Measurements from ENCODE around the gene TUBB2B.
"Not testable (repeated sequence)": the region's sequence is repeated elsewhere in the genome, so short reads cannot be mapped to it uniquely, and the experiment has no call there.

Gene TUBB2B

DNA sequence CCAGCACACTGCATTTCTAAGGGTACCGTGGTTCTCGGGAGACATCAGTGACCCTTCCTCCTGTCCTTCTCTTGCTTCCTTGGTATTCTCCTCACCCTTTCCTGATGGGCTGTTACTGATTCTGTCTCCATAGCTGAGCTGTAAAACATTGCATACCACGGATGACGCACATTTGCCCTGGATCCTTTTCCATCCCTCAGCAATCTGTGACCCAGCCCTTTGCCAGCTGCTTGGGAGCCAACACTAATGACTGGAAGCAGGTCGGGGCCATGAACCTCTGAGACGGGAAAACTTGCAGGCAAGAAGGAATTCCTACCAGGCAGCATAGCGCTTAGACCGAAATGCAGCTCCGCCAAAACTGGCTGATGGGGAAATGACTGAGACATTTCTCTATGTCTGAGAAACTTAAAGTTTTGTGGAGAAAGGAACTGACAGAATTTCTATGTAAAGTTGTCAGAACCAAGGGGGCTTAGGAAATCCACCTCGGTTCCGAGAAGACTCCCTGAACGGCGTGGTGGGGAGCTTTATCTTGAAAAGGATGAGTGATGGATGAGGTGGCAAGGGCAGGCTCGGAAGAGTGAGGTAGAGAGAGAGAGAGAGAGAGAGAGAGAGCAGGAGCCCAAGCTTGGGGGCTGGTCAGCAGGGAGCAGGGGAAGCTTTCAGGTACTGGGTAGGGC lies 19.2 kb downstream of the TUBB2B start:
- no peak for DNase-seq

DNA sequence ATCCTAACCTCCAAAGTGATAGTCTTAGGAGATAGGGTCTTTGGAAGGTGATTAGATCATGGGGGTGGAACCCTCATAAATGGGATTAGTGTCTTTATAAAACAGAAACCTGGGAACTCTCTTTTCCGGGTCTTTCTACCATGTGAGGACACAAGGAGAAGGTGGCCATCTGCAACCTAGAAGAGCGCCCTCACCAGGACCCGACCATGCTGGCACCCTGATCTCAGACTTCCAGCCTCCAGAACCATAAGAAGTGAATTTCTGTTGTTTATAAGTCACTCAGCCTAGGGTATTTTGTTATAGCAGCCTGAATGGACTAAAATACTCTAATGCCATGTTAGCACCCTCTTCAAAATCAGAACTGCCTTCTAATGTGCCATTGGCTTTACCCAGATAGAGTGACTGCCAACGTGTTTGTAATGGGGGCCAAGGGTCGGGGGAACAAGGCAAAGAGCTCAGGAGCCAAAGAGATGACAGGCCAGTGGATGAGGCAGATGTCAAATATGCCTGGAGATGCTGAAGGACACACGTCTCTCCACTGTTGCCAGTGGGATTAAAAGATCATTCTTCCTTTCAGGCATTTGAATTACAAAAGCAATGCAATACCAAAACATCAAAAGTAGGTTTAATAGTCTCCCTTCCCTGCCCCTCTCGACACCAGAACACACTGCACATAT lies 21.0 kb downstream of the TUBB2B start:
- DNase-seq: no peak

DNA sequence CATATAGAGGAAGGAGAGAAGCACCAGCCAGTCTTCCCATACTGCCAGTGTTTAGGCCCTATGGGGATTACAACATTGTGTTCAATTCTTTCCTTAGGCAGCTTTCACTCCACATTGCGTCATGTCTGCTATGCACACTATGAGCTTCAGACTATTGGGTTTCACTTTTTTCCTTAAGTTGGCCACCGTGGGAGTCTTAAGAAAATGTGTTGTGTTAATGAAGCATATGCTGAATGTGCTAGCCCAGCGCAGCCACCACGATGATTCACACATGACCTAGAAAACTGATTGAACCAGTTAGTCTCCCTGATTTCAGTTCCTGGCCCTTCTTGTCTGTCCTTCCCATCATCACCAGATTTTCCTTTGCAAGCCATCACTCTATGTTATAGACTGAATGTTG lies 21.5 kb downstream of the TUBB2B start:
- DNase-seq: no peak

DNA sequence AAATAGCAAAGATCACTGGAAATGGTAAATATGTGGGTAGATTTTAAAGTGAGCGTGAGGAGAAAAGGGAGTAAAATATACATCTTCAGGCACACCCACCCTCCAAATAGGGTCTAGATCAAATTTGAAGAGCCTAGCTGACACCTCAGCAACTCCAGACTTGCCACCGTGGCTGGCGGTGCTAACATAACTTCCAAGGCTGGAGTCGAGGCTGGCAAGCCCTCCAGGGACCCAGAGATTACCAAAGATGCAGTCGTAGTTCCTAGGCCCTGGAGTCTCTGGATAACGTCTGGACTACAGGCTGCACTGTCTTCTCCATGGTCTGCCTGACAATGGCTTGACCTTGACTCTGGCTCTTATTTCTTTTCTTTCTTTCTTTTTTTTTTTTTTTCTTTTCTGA lies 22.5 kb downstream of the TUBB2B start:
- no peak for DNase-seq

DNA sequence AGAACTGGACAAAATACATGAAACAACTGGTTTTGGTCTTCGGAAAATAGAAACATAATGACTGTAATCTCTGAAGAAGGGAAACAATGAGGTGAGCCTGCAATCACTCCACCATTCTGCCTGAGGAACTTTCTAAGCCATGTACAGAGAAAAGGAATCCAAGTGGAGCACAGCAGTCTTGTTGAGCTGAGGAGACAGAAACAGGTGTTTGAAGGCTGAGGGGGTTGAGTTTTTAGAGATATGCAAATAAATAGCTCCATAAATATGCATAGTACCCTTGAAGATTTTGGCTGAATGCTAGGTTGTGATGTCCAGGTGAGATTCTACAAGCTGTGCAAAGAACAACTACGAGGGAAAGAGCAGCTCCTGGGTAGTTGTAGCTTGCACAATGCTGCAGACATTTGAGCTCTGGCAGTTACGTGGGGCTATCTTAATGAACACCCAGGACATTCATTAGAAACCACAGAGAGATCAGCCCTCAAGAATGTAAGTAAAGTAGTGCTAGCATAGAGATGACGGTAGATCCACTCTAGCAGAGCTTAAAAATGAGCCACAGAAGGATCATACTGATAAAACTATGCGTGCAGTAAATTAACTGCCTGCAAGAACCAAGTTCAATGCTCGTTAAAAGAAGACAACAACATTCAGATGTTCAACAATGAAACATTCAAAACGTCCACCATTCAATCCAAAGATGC lies 24.3 kb downstream of the TUBB2B start:
- DNase-seq: no peak

DNA sequence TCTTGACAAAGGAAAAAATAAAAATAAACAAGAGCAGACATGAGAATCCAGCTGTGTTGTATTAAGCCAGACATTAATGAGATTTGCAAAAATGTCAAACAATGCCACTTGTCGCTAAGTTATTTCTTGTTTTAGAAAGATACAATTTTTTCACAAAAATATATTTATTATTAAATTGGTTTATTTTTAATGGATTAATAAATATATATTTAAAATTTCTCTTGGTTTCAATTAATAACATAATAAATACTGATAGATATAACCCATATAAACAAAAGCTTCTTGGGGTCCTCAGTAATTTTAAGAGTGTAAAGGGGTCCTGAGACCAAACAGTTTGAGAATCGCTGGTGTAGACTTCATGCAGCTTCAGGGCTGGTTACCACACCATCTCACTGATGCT lies 26.1 kb downstream of the TUBB2B start:
- no peak for DNase-seq

DNA sequence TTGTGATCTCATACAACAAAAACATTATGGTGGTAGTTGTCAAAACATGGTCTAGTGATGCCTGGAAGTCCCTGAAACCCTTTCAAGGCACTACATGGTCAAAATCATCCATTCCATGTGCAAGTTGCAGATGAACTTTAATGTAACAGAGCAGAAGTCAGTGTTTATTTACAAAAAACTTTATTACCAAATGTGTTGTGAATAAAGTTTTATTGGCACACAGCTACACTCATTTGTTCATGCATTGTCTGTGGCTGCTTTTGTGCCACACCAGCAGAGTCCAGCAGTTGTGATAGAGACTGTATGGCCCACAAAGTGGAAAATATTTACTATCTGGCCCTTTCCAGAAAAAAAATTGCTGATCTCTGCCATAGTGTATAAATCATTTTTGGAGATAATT lies 26.8 kb downstream of the TUBB2B start:
- no peak for DNase-seq

DNA sequence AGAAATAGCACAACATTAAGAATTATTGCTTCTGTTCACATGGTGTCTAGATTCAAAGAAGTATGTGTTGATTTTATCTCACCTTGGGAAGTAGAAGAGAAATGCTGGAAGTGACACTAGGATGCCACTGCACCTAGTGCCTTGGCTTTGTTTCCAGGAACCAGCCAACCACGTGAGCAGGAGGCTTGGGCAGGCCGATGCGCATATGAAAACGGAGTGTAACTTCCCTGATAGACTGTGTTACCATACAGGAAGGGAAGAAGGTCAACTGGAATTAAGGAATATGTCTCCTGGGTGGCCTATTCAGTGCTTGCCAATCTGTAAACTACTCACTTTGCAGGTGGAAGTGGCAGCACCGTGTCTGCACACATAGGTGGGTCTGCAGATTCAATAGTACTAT lies 28.1 kb downstream of the TUBB2B start:
- no peak for DNase-seq

DNA sequence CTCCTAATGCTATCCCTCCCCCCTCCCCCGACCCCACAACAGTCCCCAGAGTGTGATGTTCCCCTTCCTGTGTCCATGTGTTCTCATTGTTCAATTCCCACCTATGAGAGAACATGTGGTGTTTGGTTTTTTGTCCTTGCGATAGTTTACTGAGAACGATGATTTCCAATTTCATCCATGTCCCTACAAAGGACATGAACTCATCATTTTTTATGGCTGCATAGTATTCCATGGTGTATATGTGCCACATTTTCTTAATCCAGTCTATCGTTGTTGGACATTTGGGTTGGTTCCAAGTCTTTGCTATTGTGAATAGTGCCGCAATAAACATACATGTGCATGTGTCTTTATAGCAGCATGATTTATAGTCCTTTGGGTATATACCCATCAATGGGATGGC lies 29.7 kb downstream of the TUBB2B start:
- not testable (repeated sequence) for DNase-seq

DNA sequence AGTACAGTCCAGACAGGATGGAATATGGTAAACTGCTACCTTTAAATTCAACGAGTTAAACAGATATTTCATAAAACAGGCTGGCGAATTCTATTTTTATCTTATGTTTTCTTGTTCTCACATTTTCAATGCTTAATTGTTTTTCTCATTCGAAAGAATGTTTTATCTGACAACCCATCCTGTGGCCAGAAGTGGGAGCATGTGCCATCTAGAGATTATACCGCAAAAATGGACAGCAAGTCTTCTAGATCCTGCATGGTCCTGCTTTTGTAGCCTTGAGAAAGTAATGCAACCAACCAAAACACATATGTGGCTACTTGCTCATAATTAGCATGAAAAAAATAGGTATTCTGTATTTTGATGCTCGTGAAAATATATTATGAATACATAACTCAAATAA lies 30.7 kb downstream of the TUBB2B start:
- no peak for DNase-seq

DNA sequence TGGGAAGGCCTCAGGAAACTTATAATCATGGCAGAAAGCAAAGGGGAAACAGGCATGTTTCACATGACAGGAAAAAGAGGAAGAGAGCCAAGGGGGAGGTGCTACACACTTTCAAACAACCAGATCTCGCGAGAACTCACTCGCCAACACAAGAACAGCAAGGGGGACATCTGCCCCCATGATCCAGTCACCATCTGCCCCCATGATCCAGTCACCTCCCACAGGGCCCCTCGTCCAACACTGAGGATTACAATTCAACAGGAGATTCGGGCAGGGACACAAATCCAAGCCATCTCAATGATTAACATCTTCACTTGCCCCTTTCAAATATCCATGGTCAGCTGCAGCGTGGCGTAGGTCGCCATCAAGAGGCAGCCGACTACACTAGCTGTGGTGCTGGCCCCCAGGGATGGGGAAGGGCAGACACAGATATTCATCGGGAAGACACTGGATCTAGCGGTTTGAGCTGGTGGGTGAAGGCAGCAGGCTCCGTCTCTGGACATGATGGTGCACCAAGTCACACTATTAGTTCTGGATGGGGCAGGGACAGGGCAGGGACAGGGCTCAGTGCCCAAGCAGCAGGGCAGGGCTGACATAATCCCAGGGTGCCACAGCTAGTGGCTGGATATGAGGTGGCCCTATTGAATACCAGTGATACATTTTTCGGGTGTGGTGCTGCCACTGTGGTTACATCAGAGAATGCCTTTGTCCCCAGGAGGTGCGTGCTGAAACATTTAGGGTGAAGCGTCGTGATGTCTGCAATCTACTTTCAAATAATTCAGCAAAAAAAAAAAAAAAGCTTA lies 31.6 kb downstream of the TUBB2B start:
- DNase-seq: no peak

DNA sequence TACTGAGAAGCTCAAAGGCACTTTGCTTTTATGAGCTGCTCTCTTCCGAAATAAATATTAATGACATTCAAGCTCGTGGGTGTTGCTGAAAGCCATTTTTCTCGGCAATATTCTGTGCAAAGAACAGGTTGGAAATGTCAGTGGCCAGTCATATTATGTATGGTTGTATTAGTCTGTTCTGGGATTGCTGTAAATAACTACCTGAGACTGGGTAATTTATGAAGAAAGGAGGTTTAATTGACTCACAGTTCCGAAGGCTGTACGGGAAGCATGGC lies 32.1 kb downstream of the TUBB2B start:
- no peak for DNase-seq

DNA sequence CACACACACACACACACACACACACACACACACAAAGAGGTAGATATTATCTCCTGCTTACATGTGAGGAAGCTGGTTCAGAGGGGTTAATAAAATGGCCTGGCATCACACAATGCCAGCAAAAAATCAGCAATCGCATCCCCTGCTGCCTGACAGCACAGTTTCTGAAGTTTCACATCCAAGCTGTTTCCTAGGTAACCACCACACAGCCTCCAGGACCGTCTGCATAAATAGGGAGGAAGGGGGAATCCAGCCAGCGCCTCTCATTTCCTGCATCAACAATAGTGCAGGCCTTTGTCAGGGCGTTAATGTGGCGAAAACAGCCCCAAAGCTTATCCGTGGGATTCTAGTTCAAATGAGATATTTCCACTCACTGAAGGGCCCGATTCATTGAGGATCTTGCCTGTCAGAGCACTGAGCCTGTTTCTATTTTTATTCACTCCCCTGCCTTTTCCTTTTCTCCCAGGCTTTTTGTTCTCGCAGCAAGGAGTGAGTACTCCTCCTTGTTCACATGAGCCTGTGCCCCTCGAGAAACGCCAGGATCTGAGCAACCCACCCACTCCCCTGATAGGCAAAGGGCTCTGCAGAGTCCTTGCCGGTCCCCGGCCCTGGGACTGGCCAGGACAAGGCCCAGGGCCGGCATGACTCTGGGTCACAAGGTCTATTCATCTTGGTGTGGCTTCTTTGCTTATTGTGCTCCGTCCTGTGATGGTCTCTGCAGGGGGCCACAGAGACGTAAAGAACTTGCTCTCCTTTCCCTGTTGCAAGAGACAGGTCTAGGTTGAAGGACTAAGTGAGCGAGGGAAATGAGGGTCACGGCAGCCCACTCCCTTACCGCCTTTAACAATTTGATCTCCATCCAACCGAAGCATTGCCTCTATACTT lies 32.7 kb downstream of the TUBB2B start:
- DNase-seq: no peak

DNA sequence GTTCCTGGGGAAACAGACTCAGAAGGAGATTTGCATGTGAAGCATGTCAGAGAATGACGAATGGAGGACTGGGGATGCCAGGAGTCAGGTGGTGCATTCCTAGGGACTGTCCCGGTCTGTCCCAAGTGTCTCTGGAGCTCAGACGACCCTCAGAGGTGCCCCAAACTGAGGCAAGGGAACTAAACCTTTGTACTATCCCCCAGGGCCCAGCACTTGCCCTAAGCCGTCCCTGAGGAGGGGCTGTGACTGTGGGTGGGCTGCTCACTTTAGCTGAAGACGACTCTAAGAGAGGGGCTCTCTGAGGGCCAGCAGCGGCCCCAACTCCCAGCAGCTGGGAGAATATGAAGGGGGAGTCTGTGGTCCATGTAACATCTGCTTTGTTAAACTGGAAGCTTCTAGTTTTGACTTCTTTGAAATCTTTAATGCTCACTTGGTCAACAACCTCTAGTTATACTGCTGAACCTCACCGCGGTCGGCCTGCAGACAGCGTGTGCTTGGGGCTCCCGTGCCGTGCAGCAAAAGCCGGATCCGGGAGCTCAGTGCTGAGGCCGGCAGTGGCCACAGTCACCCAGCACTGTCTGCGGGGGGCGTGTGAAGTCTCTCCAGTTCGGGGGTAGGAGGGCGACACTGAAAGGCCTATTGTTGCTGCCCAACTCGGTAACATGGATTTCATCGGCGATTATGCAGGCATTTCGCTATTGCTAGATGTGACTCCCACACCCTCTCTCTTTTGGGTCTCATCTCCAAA lies 34.2 kb downstream of the TUBB2B start:
- no peak for DNase-seq

DNA sequence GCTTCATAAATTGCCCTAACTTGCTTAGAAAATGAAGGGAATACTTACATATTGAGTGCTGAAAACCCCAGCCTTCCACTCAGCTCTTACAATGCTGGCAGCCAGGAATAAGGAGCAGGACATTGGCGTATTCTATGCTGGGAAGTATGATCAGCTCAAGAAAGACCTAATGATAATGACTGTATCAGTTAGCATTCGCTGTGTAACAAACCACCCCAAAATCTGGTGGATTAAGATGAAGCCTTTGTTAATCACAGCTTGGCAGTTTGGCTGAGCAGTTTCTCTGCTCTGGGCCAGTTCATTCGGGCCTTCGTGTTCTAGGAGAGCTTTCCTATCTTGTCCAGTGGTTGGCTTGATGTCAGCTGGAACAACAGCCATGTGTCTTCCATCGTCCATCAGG lies 36.7 kb downstream of the TUBB2B start:
- DNase-seq: no peak

DNA sequence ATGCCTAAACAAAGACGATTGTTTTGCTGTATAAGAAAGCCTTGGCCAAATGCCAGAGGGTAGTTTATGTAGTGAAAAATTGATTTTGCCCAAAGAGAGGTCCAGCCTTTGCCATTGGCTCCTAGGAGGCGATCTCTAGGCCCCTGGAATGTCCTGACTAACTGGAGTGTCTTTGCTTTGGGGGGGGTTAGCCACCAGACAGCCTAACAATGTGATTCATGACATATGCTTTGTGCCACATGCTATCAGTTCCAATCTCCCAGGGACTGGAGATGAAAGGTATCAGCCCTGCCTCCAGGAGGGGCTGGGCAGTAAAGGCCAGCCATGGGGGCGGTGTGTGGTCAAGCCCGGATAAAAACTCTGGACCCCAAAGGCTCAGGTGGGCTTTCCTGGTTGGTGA lies 37.4 kb downstream of the TUBB2B start:
- no peak for DNase-seq

DNA sequence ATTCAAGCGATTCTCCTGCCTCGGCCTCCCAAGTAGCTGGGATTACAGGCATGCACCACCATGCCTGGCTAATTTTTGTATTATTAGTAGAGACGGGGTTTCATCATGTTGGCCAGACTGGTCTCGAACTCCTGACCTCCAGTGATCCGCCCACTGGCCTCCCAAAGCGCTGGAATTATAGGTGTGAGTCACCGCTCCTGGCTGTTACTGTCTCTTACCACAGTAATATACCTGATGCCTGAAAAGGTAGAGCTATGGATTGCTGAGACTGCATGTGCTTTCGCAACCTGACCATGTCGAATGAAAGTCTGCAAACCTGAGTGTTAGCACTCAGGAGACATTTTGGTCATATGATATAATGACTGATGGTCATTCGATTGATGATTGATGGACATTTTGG lies 38.3 kb downstream of the TUBB2B start:
- not testable (repeated sequence) for DNase-seq

DNA sequence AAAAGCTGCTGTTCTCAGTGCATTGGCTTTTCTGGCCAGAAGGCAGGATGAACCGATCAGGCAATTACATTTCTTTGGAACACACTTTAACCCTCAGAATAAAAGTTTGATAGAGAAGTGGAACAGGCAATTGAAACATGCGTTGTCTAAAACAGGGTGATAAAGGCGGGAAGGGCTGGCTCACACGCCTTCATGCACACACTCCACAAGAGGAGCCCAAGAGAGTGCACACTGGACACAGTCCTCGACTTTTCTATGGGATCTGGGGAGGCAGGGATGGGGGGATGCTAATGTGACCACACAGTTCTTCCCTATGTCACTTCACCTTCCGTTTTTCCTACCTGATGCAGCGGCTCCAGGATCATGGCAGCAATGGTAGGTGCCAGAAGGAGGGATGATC lies 39.2 kb downstream of the TUBB2B start:
- DNase-seq: no peak

DNA sequence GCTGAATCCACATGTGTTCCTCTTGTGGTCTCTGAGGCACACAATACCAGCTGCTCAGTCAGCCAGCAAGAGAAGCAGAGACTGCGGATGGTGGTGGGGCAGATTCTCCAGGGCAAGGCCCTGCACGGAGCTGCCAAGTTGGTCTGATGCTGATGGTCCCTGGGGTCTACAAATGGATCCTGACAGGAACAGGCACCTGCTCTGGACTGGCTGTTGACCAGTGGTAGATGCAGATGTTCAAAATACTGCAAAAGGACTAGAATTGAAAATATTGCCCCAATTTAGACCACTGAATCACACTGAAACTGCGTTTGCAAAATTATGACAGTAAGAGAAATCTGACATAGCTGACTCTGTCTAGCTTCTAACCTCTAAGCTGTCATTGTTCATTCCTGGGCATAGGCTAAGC lies 40.5 kb downstream of the TUBB2B start:
- no peak for DNase-seq

DNA sequence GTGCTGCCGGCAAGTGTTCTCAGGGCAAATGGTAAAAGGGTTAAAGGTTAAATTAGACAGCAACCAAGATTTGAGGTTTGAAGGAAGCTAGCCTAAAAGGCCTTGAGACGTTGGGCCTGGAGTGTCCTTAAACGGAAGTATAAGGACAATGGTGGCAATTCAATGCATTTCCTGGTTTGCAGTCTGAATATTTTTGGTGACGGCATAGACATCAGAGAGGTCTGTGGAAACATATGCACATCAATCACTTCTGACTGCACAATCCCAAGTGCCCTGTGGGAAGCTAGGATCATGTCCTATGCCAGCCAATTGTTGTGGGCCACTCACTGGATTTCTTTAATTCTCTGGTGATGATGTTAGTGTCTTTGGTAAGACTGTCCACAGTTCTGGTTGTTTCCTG lies 44.4 kb downstream of the TUBB2B start:
- DNase-seq: no peak

DNA sequence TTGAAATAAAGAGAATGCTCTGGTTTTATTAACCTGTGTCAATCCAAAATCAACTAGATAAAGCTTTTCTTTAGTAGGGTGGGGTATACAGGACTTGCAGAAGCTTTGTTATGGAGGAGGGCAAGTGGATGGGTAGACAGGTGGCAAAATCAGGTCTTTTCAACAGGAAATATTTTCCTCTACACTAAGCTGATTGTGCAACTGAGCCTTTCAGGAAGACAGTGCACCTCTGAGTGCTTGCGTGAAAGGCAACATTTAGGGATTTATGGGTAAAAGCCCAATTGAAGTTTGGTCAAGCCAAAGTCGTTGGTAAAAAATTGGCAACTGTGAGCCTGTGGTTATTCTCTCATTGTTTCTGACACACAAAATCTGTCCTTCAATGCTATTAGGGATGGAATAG lies 46.3 kb downstream of the TUBB2B start:
- DNase-seq: no peak

DNA sequence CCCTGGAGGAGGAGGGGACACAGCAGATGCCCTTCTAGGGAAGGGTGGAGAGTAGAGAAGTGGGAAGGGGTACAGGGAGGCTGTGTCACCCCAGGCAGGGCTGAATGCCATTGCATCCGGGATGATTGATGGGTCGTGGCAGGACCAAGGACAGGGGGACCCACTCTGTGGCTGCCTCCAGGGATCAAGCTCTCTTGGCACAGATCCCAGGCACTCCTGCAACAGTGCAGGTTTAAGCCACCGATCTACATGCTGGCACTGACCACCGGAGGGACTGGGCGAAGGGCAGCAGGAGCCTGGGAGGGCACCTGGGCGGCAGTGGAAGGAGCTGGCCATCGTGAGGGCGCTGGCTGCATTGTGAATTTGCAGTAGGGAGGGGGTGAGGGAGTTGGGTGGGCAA lies 47.5 kb downstream of the TUBB2B start:
- not testable (repeated sequence) for DNase-seq
